HFFc6 (cell line): ENCODE data around the gene CYP4V2. TPM values are rescaled to one million over a fixed set of nuclear protein-coding genes. Genes with fewer than 3 reads are reported as not detected.

ENCODE experiments used
- DNase-seq: peaks from one replicate; pipeline ENCODE4 v3.0.0-alpha.2; 2018
- H3K27ac Mint-ChIP-seq: 2 replicates; pipeline ENCODE4 v1.8.0; 2020; ENCODE audit warnings: mild to moderate bottlenecking, mixed read lengths
- H3K27me3 Mint-ChIP-seq: 2 replicates; pipeline ENCODE4 v1.8.0; 2021; ENCODE audit warnings: mild to moderate bottlenecking, moderate library complexity, mixed read lengths; ENCODE audit not compliant: insufficient read depth
- H3K36me3 Mint-ChIP-seq: 2 replicates; pipeline ENCODE4 v1.8.0; 2021; ENCODE audit warnings: low read depth, mixed read lengths
- H3K4me1 Mint-ChIP-seq: 2 replicates; pipeline ENCODE4 v1.8.0; 2020; ENCODE audit warnings: low read depth, mixed read lengths
- H3K4me3 Mint-ChIP-seq: 2 replicates; pipeline ENCODE4 v1.8.0; 2020; ENCODE audit warnings: mild to moderate bottlenecking, moderate library complexity, mixed read lengths
- H3K9me3 Mint-ChIP-seq: 2 replicates; pipeline ENCODE4 v1.8.0; 2020; ENCODE audit warnings: mild to moderate bottlenecking, mixed read lengths
- CTCF ChIP-seq: fragments of 200-600 bp; sonication (generic); IDR thresholded peaks from 2 replicates; pipeline ENCODE4 v1.5.0; 2021; ENCODE audit warnings: antibody characterized with exemption, mild to moderate bottlenecking
- total RNA-seq, 6 experiments: library from RNA; stranded (reverse); fragmentation: NEBNext Ultra II Directional; extraction: Animal tissue kit (Norgen Biotek cat#: 25700); gene quantifications; 2 replicates in 1 of 6; 3 replicates in 5 of 6; pipeline ENCODE4 v1.2.3, GENCODE V29; 2021

The CYP4V2 gene
- total RNA-seq, 6 experiments from 2014 or later: 4.8 to 8.4 (median 6.1) TPM

DNA sequence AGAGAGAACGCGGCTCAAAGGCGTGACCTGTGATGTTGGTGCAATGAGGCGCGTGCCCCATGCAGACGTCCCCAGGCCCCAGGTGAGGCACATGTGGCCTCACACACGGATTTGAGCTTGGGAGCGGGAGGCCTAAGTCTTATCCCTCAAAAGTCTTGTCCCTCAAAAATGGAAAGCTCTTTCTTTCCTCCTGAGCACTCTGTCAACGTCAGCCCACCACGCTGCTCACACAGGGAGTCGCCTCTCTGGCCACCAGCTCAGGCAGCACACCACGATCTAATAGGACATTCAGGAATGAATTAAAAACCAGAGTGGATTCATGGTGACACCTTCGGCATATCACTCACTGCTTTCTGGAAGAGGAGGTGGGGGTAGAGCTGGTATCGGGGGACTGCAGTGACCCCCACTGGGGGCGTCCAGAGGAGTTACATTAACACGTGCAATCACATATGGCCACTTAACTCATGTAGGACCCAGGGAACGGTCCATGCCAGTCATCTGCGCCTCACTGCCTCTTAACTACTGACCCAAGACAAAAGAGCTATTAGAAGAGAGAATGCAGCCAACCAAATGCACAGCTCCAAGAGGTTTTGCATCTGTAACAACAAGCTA, 21.9 kb upstream of the CYP4V2 start:
- no peak for TF ChIP-seq CTCF
- Mint-ChIP-seq H3K27ac (no peak overlapping the region), H3K27me3 (peaks cover 13% of the 10 kb centered on the region), H3K4me3 (no peak overlapping the region), H3K9me3 (no peaks in the 10 kb centered on the region), H3K4me1 (no peaks in the 10 kb centered on the region), H3K36me3 (no peaks in the 10 kb centered on the region)
- DNase-seq: no peak

GRCh38 chr4:186169945-186170802, 21.2 kb upstream of the CYP4V2 start:
- no peak for DNase-seq
- Mint-ChIP-seq H3K36me3 (no peaks in the 10 kb centered on the region), H3K4me1 (no peaks in the 10 kb centered on the region), H3K4me3 (no peak overlapping the region), H3K9me3 (no peaks in the 10 kb centered on the region), H3K27ac (no peak overlapping the region), H3K27me3 (peaks cover 11% of the 10 kb centered on the region)
- TF ChIP-seq CTCF: no peak

GRCh38 chr4:186170966-186171365, 20.4 kb upstream of the CYP4V2 start:
- no peak for DNase-seq
- no peak for TF ChIP-seq CTCF
- Mint-ChIP-seq H3K9me3 (no peaks in the 10 kb centered on the region), H3K4me3 (no peak overlapping the region), H3K27ac (no peak overlapping the region), H3K36me3 (no peaks in the 10 kb centered on the region), H3K27me3 (peaks cover 5% of the 10 kb centered on the region), H3K4me1 (no peaks in the 10 kb centered on the region)

DNA sequence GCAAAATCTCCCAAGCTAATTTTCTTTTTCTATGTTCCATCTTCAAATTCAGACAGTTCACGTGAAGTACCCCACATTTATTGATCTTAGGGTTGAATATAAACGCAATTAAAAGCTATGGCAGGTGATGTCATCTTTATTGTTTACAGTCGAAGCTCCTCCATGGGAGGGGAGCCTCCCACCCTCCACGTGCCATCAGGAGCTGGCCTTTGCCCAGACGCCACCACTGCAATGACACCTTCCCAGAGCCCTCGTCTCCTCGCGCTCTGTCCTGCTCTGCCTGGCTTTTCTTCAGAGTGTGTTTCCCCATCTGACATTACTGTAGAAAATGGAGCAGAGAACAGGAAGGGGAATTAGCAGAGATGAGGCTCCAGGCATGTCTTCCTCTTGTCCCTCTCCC, 18.8 kb upstream of the CYP4V2 start:
- Mint-ChIP-seq H3K9me3 (no peaks in the 10 kb centered on the region), H3K4me1 (no peaks in the 10 kb centered on the region), H3K27me3 (peaks cover 1% of the 10 kb centered on the region), H3K27ac (no peak overlapping the region), H3K36me3 (no peaks in the 10 kb centered on the region), H3K4me3 (no peak overlapping the region)
- no peak for DNase-seq
- TF ChIP-seq CTCF: no peak

DNA sequence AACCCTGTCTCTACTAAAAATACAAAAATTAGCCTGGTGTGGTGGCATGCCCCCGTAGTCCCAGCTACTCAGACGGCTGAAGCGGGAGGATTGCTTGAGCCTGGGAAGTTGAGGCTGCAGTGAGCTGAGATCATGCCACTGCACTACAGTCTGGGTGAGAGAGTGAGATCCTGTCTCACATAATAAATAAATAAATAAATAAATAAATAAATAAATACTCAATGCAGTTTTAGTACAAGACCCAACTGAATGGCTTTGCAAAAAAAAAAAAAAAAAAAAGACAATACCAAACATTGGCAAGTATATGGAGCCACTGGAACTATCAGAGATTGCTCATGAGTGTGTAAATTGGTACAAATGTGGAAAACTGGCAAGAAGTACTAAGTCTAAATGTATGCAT, 3.3 kb upstream of the CYP4V2 start:
- Mint-ChIP-seq H3K4me3 (no peak overlapping the region), H3K27me3 (peaks cover 3% of the 10 kb centered on the region; the same call in 1 of the 2 replicates)

More for the DNA sequence above, 3.3 kb upstream of the CYP4V2 start:
- peaks cover 17% of the 10 kb centered on the region for H3K4me1 Mint-ChIP-seq
- no peaks in the 10 kb centered on the region for H3K9me3 Mint-ChIP-seq
- DNase-seq: no peak
- no peak for TF ChIP-seq CTCF
- H3K36me3 Mint-ChIP-seq: no peaks in the 10 kb centered on the region
- H3K27ac Mint-ChIP-seq: no peak overlapping the region
